HEK293 (cell line): ENCODE data around the gene NUDT6.

Source experiments
- CTCF ChIA-PET: fragments of 350-600 bp; formaldehyde crosslinking; extraction: SDS; loops from one replicate; lab custom pipeline; 2021; ENCODE audit warnings: antibody characterized with exemption; lab: Yijun Ruan, JAX
- POLR2A ChIA-PET: fragments of 300-600 bp; formaldehyde crosslinking; extraction: SDS; loops from one replicate; lab custom pipeline; 2020; ENCODE audit warnings: antibody characterized with exemption, inconsistent platforms; lab: Yijun Ruan, JAX
- H3K27ac ChIP-seq: fragments of 200-500 bp; sonication (Bioruptor generic); 2 replicates; pipeline ENCODE4 v1.5.1; 2014; ENCODE audit warnings: low read depth, low read length, control low read depth, inconsistent platforms; ENCODE audit errors: extremely low read depth
- H3K36me3 ChIP-seq, 2 experiments: fragments of 200-500 bp in 1 of 2; sonication (Bioruptor generic) in 1 of 2; 1 replicate in 1 of 2; 2 replicates in 1 of 2; pipeline ENCODE4 v1.5.1; 2014 to 2017; ENCODE audit warnings: inconsistent platforms in 2 of 2, low read length in 2 of 2; ENCODE audit not compliant: control insufficient read depth in 2 of 2, insufficient read depth in 1 of 2
- H3K4me1 ChIP-seq: fragments of 200-500 bp; sonication (Bioruptor generic); 2 replicates; pipeline ENCODE4 v1.5.1; 2014; ENCODE audit warnings: mild to moderate bottlenecking, low read length, inconsistent platforms; ENCODE audit not compliant: control insufficient read depth, insufficient read depth
- H3K4me3 ChIP-seq: 2 replicates; pipeline ENCODE4 v1.5.1; 2011; ENCODE audit warnings: low read depth, mild to moderate bottlenecking, control low read depth, low read length, moderate library complexity
- H3K9me3 ChIP-seq: fragments of 200-500 bp; sonication (Bioruptor generic); 2 replicates; pipeline ENCODE4 v1.5.1; 2014; ENCODE audit warnings: low read depth, low read length, inconsistent platforms; ENCODE audit not compliant: control insufficient read depth, insufficient read depth
- KLF1 ChIP-seq: fragments of 450-650 bp; formaldehyde crosslinking; IDR thresholded peaks from 2 replicates; pipeline ENCODE4 v1.5.1; 2016; ENCODE audit warnings: missing biosample characterization, missing genetic modification characterization
- TRIM28 ChIP-seq: IDR thresholded peaks from 2 replicates; pipeline ENCODE4 v1.6.1; 2011; ENCODE audit warnings: low read length, control low read depth, borderline replicate concordance
- ZFP41 ChIP-seq: fragments of 450-650 bp; formaldehyde crosslinking; IDR thresholded peaks from 2 replicates; pipeline ENCODE4 v1.5.1; 2016; ENCODE audit warnings: missing biosample characterization, missing genetic modification characterization, borderline replicate concordance
- ZNF184 ChIP-seq: fragments of 450-650 bp; IDR thresholded peaks from 2 replicates; pipeline ENCODE4 v1.5.1; 2018; ENCODE audit warnings: missing biosample characterization, mild to moderate bottlenecking, missing genetic modification characterization
- ZNF274 ChIP-seq, 2 experiments: fragments of 200-500 bp in 1 of 2; fragments of 450-650 bp in 1 of 2; sonication (Bioruptor generic) in 1 of 2; formaldehyde crosslinking in 1 of 2; IDR thresholded peaks; 2 replicates each; pipeline versions ENCODE4 v1.5.1 to v1.6.1; 2014 to 2016; ENCODE audit warnings: borderline replicate concordance in 1 of 2, inconsistent platforms in 1 of 2, low read length in 1 of 2, missing biosample characterization in 1 of 2, missing genetic modification characterization in 1 of 2
- ZNF394 ChIP-seq: fragments of 450-650 bp; formaldehyde crosslinking; IDR thresholded peaks from 2 replicates; pipeline ENCODE4 v1.5.1; 2016; ENCODE audit warnings: missing biosample characterization, missing genetic modification characterization, mild to moderate bottlenecking, moderate library complexity, borderline replicate concordance
- ZNF426 ChIP-seq: fragments of 450-650 bp; formaldehyde crosslinking; IDR thresholded peaks from 2 replicates; pipeline ENCODE4 v1.5.1; 2017; ENCODE audit warnings: missing biosample characterization, missing genetic modification characterization, mild to moderate bottlenecking, inconsistent platforms, moderate library complexity
- ZNF530 ChIP-seq: fragments of 450-650 bp; formaldehyde crosslinking; IDR thresholded peaks from 2 replicates; pipeline ENCODE4 v1.5.1; 2016; ENCODE audit warnings: low read depth, missing biosample characterization, missing genetic modification characterization
- ZNF585B ChIP-seq: fragments of 450-650 bp; formaldehyde crosslinking; IDR thresholded peaks from 2 replicates; pipeline ENCODE4 v1.5.1; 2016; ENCODE audit warnings: missing biosample characterization, missing genetic modification characterization
- ZNF629 ChIP-seq: fragments of 450-650 bp; formaldehyde crosslinking; IDR thresholded peaks from 2 replicates; pipeline ENCODE4 v1.5.1; 2017; ENCODE audit warnings: missing biosample characterization, missing genetic modification characterization
- ZNF654 ChIP-seq: fragments of 450-650 bp; formaldehyde crosslinking; IDR thresholded peaks from 2 replicates; pipeline ENCODE4 v1.5.1; 2016; ENCODE audit warnings: low read depth, missing biosample characterization, missing genetic modification characterization
- TF ChIP-seq, protein P1 (sequence below): IDR thresholded peaks from 2 replicates; pipeline ENCODE4 v1.6.1; 2011; ENCODE audit warnings: mild to moderate bottlenecking, low read depth, low read length, borderline replicate concordance
- TF ChIP-seq, protein P2 (sequence below): fragments of 450-650 bp; formaldehyde crosslinking; IDR thresholded peaks from 2 replicates; pipeline ENCODE4 v1.5.1; 2017; ENCODE audit warnings: missing biosample characterization, mild to moderate bottlenecking, missing genetic modification characterization, moderate library complexity

The NUDT6 gene

GRCh38 chr4:122920473-122920872 is 1.9 kb downstream of the NUDT6 start (continued):
- TF ChIP-seq, protein P1, sequence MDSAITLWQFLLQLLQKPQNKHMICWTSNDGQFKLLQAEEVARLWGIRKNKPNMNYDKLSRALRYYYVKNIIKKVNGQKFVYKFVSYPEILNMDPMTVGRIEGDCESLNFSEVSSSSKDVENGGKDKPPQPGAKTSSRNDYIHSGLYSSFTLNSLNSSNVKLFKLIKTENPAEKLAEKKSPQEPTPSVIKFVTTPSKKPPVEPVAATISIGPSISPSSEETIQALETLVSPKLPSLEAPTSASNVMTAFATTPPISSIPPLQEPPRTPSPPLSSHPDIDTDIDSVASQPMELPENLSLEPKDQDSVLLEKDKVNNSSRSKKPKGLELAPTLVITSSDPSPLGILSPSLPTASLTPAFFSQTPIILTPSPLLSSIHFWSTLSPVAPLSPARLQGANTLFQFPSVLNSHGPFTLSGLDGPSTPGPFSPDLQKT = no peak
- TF ChIP-seq ZNF629 (tag by site-specific recombination) = no peak

- Histone ChIP-seq H3K27ac (no peak overlapping the region), H3K4me1 (no peaks in the 10 kb centered on the region), H3K4me3 (no peak overlapping the region), H3K9me3 (no peaks in the 10 kb centered on the region), H3K36me3 (peaks cover 0 to 18% of the 10 kb centered on the region in 2 experiments; a peak in 2 of 3 replicates)
- no peak for TF ChIP-seq ZNF530 (tag by site-specific recombination)
- TF ChIP-seq ZFP41 (tag by site-specific recombination) = no peak
- no peak for TF ChIP-seq ZNF184 (tag by site-specific recombination)
- TF ChIP-seq KLF1 (tag by site-specific recombination) = no peak
- no peak for TF ChIP-seq TRIM28
- TF ChIP-seq ZNF585B = no peak
- no peak for TF ChIP-seq ZNF394 (tag by site-specific recombination)
- POLR2A ChIA-PET = no interaction called here
- CTCF ChIA-PET = interaction anchor here (0.6 kb wide), 1 partner anchor 234 kb away, joined by 3 read pairs; no protein-coding TSS in a partner anchor
Observed at GRCh38 chr4:122917731-122918130, 4.7 kb downstream of the NUDT6 start.

GRCh38 chr4:122914938-122915337 is 7.5 kb downstream of the NUDT6 start:
- no peaks in the 10 kb centered on the region for H3K4me1 ChIP-seq
- no peak overlapping the region for H3K4me3 ChIP-seq
- H3K9me3 ChIP-seq = no peaks in the 10 kb centered on the region
- TF ChIP-seq, protein P2, sequence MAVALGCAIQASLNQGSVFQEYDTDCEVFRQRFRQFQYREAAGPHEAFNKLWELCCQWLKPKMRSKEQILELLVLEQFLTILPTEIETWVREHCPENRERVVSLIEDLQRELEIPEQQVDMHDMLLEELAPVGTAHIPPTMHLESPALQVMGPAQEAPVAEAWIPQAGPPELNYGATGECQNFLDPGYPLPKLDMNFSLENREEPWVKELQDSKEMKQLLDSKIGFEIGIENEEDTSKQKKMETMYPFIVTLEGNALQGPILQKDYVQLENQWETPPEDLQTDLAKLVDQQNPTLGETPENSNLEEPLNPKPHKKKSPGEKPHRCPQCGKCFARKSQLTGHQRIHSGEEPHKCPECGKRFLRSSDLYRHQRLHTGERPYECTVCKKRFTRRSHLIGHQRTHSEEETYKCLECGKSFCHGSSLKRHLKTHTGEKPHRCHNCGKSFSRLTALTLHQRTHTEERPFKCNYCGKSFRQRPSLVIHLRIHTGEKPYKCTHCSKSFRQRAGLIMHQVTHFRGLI (tag by site-specific recombination) = no peak
- H3K27ac ChIP-seq = no peak overlapping the region
- ChIA-PET CTCF (interaction anchor here (0.8 to 2.2 kb wide), 7 partner anchors 9 to 157 kb away, joined by 3 to 19 read pairs (median 3); no protein-coding TSS in a partner anchor), POLR2A (interaction anchor here (0.6 to 0.9 kb wide), 2 partner anchors 8 to 414 kb away, joined by 3 to 6 read pairs; partner anchors contain the start of gene NUDT6)
- peaks cover 0 to 24% of the 10 kb centered on the region in 2 experiments; a peak in 2 of 3 replicates for H3K36me3 ChIP-seq

DNA sequence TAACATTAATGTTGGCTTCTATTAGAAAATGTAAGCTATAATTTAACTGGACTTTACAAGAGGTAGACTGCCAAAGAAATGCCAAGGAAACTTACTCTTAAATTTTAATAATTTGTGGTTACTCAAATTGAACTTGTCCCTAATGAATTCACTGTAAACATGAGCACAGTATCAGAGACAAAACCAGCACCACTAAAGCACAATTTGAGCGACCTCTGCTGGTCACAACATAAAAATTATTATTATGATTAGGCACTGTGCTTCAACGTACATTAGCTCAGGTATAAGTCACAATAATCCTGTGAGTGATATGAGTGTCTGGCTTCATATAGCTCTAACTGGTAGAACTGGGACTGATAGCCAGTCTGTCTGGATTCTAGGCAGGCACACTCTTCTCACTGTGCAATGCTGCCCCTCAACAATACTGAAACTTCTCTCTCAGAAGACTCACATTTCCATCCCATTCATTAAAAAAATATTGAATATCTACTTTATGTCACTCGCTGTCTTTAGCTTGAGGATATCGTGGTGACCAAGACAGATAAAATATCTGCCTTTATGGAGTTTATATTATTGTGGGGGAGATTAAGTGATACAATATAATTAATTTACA is 8.0 kb downstream of the NUDT6 start:
- H3K4me1 ChIP-seq = no peaks in the 10 kb centered on the region
- H3K9me3 ChIP-seq = no peaks in the 10 kb centered on the region
- POLR2A ChIA-PET = interaction anchor here (0.6 to 0.9 kb wide), 2 partner anchors 8 to 413 kb away, joined by 3 to 6 read pairs; partner anchors contain the start of gene NUDT6
- TF ChIP-seq ZNF426 (no peak), ZNF274 (IDR thresholded peaks at IDR 0.05; ENCODE audit: low read length) (no peak), ZNF274 (tag by site-specific recombination; IDR thresholded peaks at IDR 0.05; ENCODE audit: borderline replicate concordance) (no peak), ZNF654 (peak; percentile 40)
- CTCF ChIA-PET = interaction anchor here (0.6 to 2.2 kb wide), 11 partner anchors 10 to 312 kb away, joined by 3 to 19 read pairs (median 4); no protein-coding TSS in a partner anchor
- H3K4me3 ChIP-seq = no peak overlapping the region
- peaks cover 0 to 24% of the 10 kb centered on the region in 2 experiments; a peak in 2 of 3 replicates for H3K36me3 ChIP-seq
- no peak overlapping the region for H3K27ac ChIP-seq
